Stomach smooth muscle (tissue), 2 donors: Measurements from ENCODE around the gene TRAFD1.

Experiments
- H3K27ac ChIP-seq: one replicate; pipeline ENCODE4 v1.7.0; 2013; ENCODE audit warnings: mild to moderate bottlenecking, low read length, inconsistent platforms
- H3K27me3 ChIP-seq, 2 donors: one replicate each; pipeline ENCODE4 v1.7.0; 2013; ENCODE audit warnings: low read length in 2 of 2; ENCODE audit not compliant: insufficient read depth in 2 of 2, control insufficient read depth in 1 of 2
- H3K36me3 ChIP-seq, 2 donors: one replicate each; pipeline ENCODE4 v1.7.0; 2013; ENCODE audit warnings: low read length in 2 of 2; ENCODE audit not compliant: control insufficient read depth in 2 of 2, insufficient read depth in 2 of 2
- H3K4me1 ChIP-seq: one replicate; pipeline ENCODE4 v1.7.0; 2013; ENCODE audit warnings: low read length; ENCODE audit not compliant: control insufficient read depth, insufficient read depth
- H3K4me3 ChIP-seq, 2 donors: one replicate each; pipeline ENCODE4 v1.7.0; 2013; ENCODE audit warnings: low read length in 2 of 2
- H3K9ac ChIP-seq, 2 donors: one replicate each; pipeline ENCODE4 v1.7.0; 2013; ENCODE audit warnings: low read length in 2 of 2, mild to moderate bottlenecking in 1 of 2
- H3K9me3 ChIP-seq, 2 donors: one replicate each; pipeline ENCODE4 v1.7.0; 2013; ENCODE audit warnings: low read length in 2 of 2; ENCODE audit not compliant: control insufficient read depth in 2 of 2
- donor health status: healthy.
- donor health status: Pancreatic carcinoma.

TRAFD1 gene

DNA sequence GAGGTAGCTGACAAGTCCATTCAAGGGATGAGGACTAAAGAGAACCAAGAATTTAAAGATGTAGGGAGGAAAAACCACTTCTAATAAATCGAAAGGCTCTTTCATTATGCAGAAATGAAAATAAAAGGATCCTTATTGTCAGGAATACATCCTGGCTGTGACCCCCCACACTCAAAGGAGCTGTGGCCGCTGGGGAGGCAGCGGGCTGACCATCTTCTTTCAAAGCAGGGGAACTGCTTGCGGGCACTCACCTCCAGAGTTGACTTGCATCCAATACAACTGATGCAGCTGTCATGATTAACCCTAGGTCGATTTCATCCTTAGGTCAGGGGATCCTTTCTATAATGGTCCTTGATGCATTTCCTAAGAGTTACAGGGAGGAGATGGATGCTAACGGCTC lies 35.3 kb downstream of the TRAFD1 start:
- no peaks in the 10 kb centered on the region for H3K4me1 ChIP-seq
- H3K27ac ChIP-seq, result no peak overlapping the region
- H3K4me3 ChIP-seq, result no peak overlapping the region
- H3K9me3 ChIP-seq, result peaks cover 0 to 4% of the 10 kb centered on the region in 2 donors
- peaks cover 24 to 43% of the 10 kb centered on the region in 2 donors for H3K36me3 ChIP-seq
- no peak overlapping the region for H3K9ac ChIP-seq
- H3K27me3 ChIP-seq, result no peaks in the 10 kb centered on the region

DNA sequence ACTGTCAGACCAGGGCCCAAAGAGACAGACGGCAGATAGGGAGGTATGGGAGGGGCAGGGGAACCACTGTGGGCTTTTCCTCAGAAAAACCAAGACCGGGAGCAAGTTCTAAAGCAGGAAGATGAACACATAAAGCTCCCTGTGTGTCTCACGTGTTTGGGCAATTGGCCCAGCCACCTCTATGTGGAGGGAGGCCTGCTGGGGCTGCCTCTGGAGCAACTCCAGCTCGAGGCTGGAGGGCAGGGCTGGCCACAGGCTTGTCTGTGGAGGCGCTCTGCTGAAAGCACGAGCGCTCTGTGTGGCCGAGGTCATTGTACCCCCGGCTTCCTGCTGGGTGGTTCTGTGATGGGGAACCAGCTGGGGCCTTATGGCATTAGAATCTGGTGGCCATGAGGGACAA lies 36.4 kb downstream of the TRAFD1 start:
- peaks cover 24 to 43% of the 10 kb centered on the region in 2 donors for H3K36me3 ChIP-seq

DNA sequence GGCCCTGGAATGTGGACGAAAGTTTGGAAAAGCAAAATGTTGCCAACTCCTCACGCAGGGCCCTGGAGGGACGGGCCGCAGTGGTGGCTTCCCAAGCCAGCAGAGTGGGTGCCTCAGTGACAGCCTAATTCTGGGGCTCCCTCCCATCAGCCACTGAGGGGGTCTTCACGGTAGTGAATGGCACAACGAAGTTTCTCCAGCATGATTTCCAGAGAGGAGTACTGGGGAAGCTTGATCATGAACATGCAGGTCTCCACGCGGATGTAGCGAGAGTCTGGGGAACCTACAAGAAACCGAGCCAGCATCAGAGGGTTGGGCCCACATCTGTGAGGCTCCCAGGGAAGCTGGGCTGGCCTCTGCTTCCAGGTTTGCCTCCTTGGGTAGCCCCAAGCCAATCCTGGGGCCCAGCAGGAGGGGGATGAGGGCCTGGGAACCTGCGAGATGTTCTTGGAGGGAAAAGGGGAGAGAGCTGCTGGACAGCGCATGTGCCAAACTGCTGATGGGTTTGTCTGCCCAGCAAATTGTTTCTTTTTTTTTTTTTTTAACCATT lies 37.0 kb downstream of the TRAFD1 start:
- H3K4me3 ChIP-seq, result no peak overlapping the region
- H3K4me1 ChIP-seq, result no peaks in the 10 kb centered on the region
- H3K27me3 ChIP-seq, result no peaks in the 10 kb centered on the region
- H3K36me3 ChIP-seq, result peaks cover 24 to 46% of the 10 kb centered on the region in 2 donors
- H3K27ac ChIP-seq, result no peak overlapping the region
- H3K9me3 ChIP-seq, result peaks cover 0 to 4% of the 10 kb centered on the region in 2 donors
- H3K9ac ChIP-seq, result no peak overlapping the region

More for the DNA sequence above, 36.4 kb downstream of the TRAFD1 start:
- no peaks in the 10 kb centered on the region for H3K27me3 ChIP-seq
- H3K27ac ChIP-seq, result no peak overlapping the region
- H3K4me3 ChIP-seq, result no peak overlapping the region
- H3K9me3 ChIP-seq, result peaks cover 0 to 4% of the 10 kb centered on the region in 2 donors
- H3K9ac ChIP-seq, result no peak overlapping the region
- H3K4me1 ChIP-seq, result no peaks in the 10 kb centered on the region

- Histone ChIP-seq H3K9ac (no peak overlapping the region), H3K4me1 (no peaks in the 10 kb centered on the region), H3K36me3 (peaks cover 24 to 46% of the 10 kb centered on the region in 2 donors), H3K27me3 (no peaks in the 10 kb centered on the region), H3K27ac (no peak overlapping the region), H3K9me3 (peaks cover 0 to 4% of the 10 kb centered on the region in 2 donors), H3K4me3 (no peak overlapping the region)
Observed at GRCh38 chr12:112163056-112163455, 37.7 kb downstream of the TRAFD1 start.

GRCh38 chr12:112163471-112163991 lies 38.2 kb downstream of the TRAFD1 start:
- Histone ChIP-seq H3K36me3 (peaks cover 20 to 44% of the 10 kb centered on the region in 2 donors), H3K27me3 (no peaks in the 10 kb centered on the region), H3K9me3 (peaks cover 0 to 4% of the 10 kb centered on the region in 2 donors), H3K27ac (no peak overlapping the region), H3K4me3 (no peak overlapping the region), H3K4me1 (no peaks in the 10 kb centered on the region), H3K9ac (no peak overlapping the region)

DNA sequence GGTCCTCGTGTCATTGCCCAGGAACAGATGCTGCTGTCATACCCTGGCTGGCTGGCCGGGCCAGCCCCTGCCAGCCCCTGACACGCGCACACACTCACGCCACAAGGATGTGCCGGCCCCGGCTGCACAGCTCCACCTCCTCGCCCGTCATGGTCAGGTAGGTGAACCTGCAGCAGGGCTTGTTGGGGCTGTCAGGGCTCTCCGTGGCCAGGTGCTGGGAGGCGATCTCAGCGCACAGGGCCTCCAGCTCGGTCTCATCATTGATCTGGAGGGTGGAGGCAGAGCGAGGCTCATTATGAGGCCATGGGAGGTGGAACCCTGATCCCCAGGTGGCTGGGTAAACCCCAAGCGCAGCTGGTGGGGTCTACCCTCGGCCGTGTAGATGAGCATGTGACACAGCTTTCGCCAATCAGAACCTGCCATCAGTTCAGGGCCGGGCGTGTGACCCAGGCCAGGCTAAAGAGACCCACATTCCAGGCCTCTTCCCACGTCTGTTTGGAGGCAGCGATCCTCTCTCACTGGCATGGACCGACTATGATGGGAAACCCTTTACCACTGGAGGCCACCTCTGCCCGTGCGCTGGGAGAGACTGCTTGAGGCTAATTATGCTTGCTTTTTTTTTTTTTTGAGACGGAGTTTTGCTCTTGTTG lies 38.8 kb downstream of the TRAFD1 start:
- H3K9me3 ChIP-seq, result peaks cover 0 to 2% of the 10 kb centered on the region in 2 donors
- H3K27me3 ChIP-seq, result no peaks in the 10 kb centered on the region
- H3K27ac ChIP-seq, result no peak overlapping the region
- no peaks in the 10 kb centered on the region for H3K4me1 ChIP-seq
- H3K36me3 ChIP-seq, result peaks cover 16 to 41% of the 10 kb centered on the region in 2 donors
- H3K4me3 ChIP-seq, result no peak overlapping the region
- H3K9ac ChIP-seq, result no peak overlapping the region

GRCh38 chr12:112165624-112166023 lies 40.3 kb downstream of the TRAFD1 start:
- H3K4me1 ChIP-seq, result no peaks in the 10 kb centered on the region
- H3K27me3 ChIP-seq, result no peaks in the 10 kb centered on the region
- no peaks in the 10 kb centered on the region for H3K9me3 ChIP-seq
- peaks cover 8 to 31% of the 10 kb centered on the region in 2 donors for H3K36me3 ChIP-seq
- no peak overlapping the region for H3K27ac ChIP-seq
- no peak overlapping the region for H3K9ac ChIP-seq
- no peak overlapping the region for H3K4me3 ChIP-seq

DNA sequence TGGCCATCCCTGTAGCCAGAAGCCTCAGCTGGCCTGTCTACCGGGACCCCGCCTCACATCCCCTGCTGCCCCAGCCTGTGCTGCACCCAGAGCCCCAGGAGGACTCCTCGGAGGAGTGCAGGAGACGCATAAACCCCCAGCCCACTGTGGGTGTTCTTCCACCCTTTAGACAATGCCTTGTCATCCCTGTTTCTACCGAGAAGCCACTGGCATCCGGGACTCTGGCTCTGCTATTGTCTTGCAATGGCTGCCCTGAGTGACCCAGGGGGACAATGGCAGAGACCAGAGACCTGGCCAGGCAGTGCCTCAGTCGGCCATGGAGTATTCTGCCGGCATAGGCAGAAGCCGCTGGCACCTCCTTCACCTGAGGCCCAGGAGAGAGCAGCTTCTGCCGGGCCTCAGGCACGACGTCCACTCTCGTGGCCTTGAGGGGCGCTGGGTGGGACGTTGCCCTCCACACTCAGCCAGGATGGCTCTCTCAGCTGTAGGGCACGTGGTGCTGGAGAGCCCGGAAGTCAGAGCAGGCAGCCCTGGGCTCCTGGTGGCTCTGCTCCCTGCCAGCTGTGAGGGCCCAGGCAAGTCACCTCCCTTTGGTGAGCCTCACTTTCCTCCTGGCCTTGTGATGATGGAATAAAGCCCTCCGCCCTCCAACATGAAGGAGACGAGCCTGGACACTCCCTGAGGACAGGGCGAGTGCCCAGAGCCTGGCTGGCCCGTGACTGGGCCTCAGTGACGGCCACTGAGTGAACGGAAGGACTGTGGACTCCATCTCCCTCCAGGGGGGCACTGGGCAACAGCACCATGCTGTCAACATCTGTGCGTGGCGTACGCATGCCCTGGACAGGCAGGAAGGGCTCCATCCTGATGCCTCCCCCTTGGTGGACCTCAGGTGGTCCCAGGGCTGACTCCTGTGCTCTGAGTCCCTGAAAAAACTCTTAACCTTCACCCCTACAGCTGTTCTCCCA lies 41.0 kb downstream of the TRAFD1 start:
- H3K4me1 ChIP-seq, result no peaks in the 10 kb centered on the region
- H3K36me3 ChIP-seq, result peaks cover 9 to 32% of the 10 kb centered on the region in 2 donors
- H3K4me3 ChIP-seq, result no peak overlapping the region
- H3K9ac ChIP-seq, result no peak overlapping the region
- no peak overlapping the region for H3K27ac ChIP-seq
- H3K9me3 ChIP-seq, result no peaks in the 10 kb centered on the region
- H3K27me3 ChIP-seq, result no peaks in the 10 kb centered on the region

- Histone ChIP-seq H3K27ac (no peak overlapping the region), H3K4me3 (no peak overlapping the region), H3K27me3 (no peaks in the 10 kb centered on the region)
Observed at GRCh38 chr12:112167031-112167461, 41.7 kb downstream of the TRAFD1 start.

DNA sequence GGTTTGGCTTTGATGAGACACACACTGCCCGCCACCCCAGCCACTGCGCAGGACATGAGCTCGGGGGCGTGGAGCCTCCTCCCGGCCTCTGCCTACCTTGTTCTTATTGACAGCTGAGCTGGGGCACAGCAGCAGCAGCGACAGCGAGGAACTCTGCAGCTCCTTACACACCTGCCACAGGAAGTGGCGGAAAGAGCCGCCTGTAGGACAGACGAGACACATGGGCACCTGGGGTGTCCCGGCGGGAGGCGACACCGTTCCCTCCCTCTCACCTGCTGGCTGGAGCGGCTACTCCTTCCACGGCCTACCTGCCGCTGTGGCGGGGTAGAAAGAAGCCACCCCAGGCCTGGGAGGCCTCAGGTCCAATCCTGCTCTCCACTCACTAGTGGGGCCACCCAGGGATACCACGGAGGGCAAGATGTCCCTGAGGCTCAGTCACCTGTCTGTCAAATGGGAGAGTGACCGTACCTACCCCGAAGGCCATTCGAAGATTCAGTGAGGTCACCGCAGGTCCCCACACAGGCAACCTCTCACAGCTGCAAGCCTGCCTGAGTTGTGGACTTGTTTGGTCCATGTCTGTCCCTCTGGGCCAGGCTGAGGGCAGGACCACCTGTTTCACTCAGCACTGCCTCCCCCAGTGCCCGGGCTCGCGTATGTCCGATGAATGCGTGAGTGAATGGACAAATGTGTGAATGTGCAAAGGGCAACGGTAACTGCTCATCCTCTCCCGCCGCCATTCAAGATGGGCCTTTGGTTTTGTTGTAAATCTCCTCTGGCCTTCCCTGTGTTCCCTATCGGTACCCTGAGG lies 42.6 kb downstream of the TRAFD1 start:
- no peaks in the 10 kb centered on the region for H3K4me1 ChIP-seq
- H3K9me3 ChIP-seq, result no peaks in the 10 kb centered on the region
- no peak overlapping the region for H3K4me3 ChIP-seq
- H3K27ac ChIP-seq, result no peak overlapping the region
- no peak overlapping the region for H3K9ac ChIP-seq
- H3K36me3 ChIP-seq, result peaks cover 9 to 33% of the 10 kb centered on the region in 2 donors
- no peaks in the 10 kb centered on the region for H3K27me3 ChIP-seq

More at GRCh38 chr12:112167031-112167461, 41.7 kb downstream of the TRAFD1 start:
- no peaks in the 10 kb centered on the region for H3K9me3 ChIP-seq
- peaks cover 9 to 30% of the 10 kb centered on the region in 2 donors for H3K36me3 ChIP-seq
- H3K9ac ChIP-seq, result no peak overlapping the region
- H3K4me1 ChIP-seq, result no peaks in the 10 kb centered on the region
